HG03175 (cell line): Measurements from ENCODE around the gene SULT1A1.

Experiments
- ATAC-seq: cut with Tn5 transposase; IDR thresholded peaks from one replicate; pipeline ENCODE4 v1.9.1; 2021; ENCODE audit warnings: mild to moderate bottlenecking, moderate library complexity; ENCODE audit not compliant: unreplicated experiment

Gene SULT1A1

GRCh38 chr16:28561557-28562187 is 48.2 kb downstream of the SULT1A1 start:
- no peak for ATAC-seq

GRCh38 chr16:28558456-28558855 is 51.4 kb downstream of the SULT1A1 start:
- ATAC-seq: no peak

GRCh38 chr16:28556914-28557320 is 52.9 kb downstream of the SULT1A1 start:
- ATAC-seq: no peak

GRCh38 chr16:28555561-28555960 is 54.3 kb downstream of the SULT1A1 start:
- ATAC-seq: no peak
